ENCODE data around the gene HHIPL2. TPM values are rescaled to one million over a fixed set of nuclear protein-coding genes. Genes with fewer than 3 reads are reported as not detected.

HHIPL2 gene
- total and polyA plus RNA-seq, 2 of the 4 experiments (the other 2 are of a cell fraction) = under 0.01 to 0.12 TPM

DNA sequence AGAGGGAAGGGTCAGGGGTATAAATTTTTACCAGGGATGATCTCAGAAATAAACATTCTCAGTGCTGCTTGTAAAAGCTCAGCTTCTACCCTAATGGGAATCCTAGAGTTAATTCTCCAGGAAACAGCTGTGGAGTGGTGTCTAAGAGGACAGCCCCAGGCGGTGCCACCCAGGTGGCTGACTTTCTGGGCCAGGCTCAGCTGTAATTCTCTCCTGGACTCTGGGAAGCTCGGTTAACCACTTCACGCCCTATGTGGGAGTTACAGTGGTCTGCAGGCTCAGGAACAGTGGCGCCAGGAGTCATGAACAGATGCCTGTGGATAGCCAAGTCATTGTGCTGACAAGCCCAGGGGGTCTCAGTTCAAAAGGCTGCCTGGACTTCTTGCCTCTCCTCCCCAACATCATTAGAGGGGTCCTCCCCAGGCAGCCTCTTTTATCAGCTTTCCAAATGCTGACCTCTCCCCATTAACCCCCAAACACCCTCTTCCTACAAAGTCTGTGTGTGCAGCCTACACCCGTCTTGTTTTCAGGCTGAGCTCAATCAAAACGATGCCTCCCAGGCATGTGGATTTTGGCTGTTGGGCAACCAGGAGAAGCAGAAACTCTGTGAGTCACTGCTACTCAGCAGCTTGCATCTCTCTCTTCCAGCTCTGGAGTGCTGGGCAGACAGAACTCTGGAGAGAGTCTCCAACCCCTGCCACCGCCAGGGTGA lies 1.2 kb downstream of the HHIPL2 start:
- Histone ChIP-seq H2AK9ac (replicated peaks; ENCODE audit: low read depth, low read length, poor library complexity) (peak overlapping the region; percentile 66), H2AK5ac (ENCODE audit: low read depth, low read length) (no peak overlapping the region), H3K14ac (replicated peaks; ENCODE audit: low read depth, low read length) (no peak overlapping the region), H2BK20ac (ENCODE audit: low read depth, low read length) (no peak overlapping the region), H2BK120ac (ENCODE audit: low read depth, low read length) (no peak overlapping the region), H3K36me3 (ENCODE audit: control insufficient read depth, insufficient read depth, low read length) (no peaks in the 10 kb centered on the region), H3K18ac (ENCODE audit: low read depth, low read length) (no peak overlapping the region), H4K91ac (ENCODE audit: insufficient read depth, low read depth, low read length) (no peak overlapping the region), H2AFZ (replicated peaks; ENCODE audit: low read length, poor library complexity) (peak overlapping the region; percentile 61), H3K27ac (ENCODE audit: insufficient read depth, low read length) (peak overlapping the region; percentile 27; the same call in 1 of the 2 replicates), H3K4ac (ENCODE audit: low read depth, low read length) (no peak overlapping the region), H3K4me1 (ENCODE audit: control insufficient read depth, insufficient read depth, low read length) (peaks cover 5% of the 10 kb centered on the region; the same call in 1 of the 2 replicates), H3K4me2 (ENCODE audit: low read depth, low read length) (peak overlapping the region; percentile 42; the same call in 1 of the 2 replicates), H3K9me1 (ENCODE audit: insufficient read depth, low read length) (no peaks in the 10 kb centered on the region), H4K8ac (ENCODE audit: low read depth in 2 of 2, low read length in 2 of 2) (no peak overlapping the region), H3K56ac (ENCODE audit: extremely low read depth, insufficient read depth, low read length) (no peak overlapping the region), H3K4me3 (ENCODE audit: insufficient read depth, low read depth, low read length) (no peak overlapping the region), H2BK5ac (ENCODE audit: low read depth, low read length, poor library complexity, severe bottlenecking) (no peak overlapping the region), H2BK15ac (ENCODE audit: low read depth, low read length) (no peak overlapping the region), H3K9me3 (ENCODE audit: control insufficient read depth, insufficient read depth, low read length) (no peaks in the 10 kb centered on the region), H3K27me3 (ENCODE audit: control insufficient read depth, insufficient read depth, low read length) (no peaks in the 10 kb centered on the region), H3K23ac (ENCODE audit: low read depth, low read length) (no peak overlapping the region), H3K9ac (ENCODE audit: low read depth, low read length) (no peak overlapping the region), H3K79me1 (ENCODE audit: low read depth in 1 of 2, low read length in 2 of 2) (no peaks in the 10 kb centered on the region), H4K20me1 (ENCODE audit: insufficient read depth, low read length) (no peaks in the 10 kb centered on the region), H4K5ac (ENCODE audit: low read depth, low read length) (no peak overlapping the region)
- dilution Hi-C loops (cut with HindIII; ENCODE audit: low sequenced_read_pairs, unreplicated experiment) (no loop called here), intact Hi-C loops (cut with micrococcal nuclease) (loop anchor here (2.0 kb wide), 1 partner anchor 72 kb away; the partner anchor contains the start of gene MIA3), in situ Hi-C loops (cut with MboI; ENCODE audit: low sequenced_read_pairs) (no loop called here)
- ChIA-PET CTCF (interaction anchor here (0.9 to 1.5 kb wide), 2 partner anchors 12 to 17 kb away, joined by 4 to 7 read pairs; no protein-coding TSS in a partner anchor), POLR2A (ENCODE audit: unreplicated experiment) (no interaction called here)
- WGBS, 2 experiments (ENCODE audit: extremely low coverage in 2 of 2, insufficient read length in 1 of 2) = 7% methylated on average over 3 of the region's 7 CpGs; no CpG with 5 or more reads in 1 of the 2 experiments
- TF ChIP-seq MAFK (IDR thresholded peaks at IDR 0.05; ENCODE audit: low read depth, low read length) (peak; percentile 33; the same call in 1 of the 2 replicates), FOS (IDR thresholded peaks at IDR 0.05; ENCODE audit: low read depth, low read length) (peak; percentile 52; the same call in 1 of the 2 replicates), MXI1 (IDR thresholded peaks at IDR 0.05; ENCODE audit: borderline replicate concordance, low read depth, low read length) (0 out of 2 replicates have a peak, but pooled peaks have one; percentile 35), CEBPB (IDR thresholded peaks at IDR 0.05; ENCODE audit: low read depth, low read length) (peak; percentile 97), SMC3 (IDR thresholded peaks at IDR 0.05; ENCODE audit: low read depth, low read length) (no peak), POLR2A (IDR thresholded peaks at IDR 0.05; ENCODE audit: low read depth, low read length) (no peak), NFE2L2 (IDR thresholded peaks at IDR 0.05; ENCODE audit: low read depth, low read length) (peak; percentile 56; the same call in 1 of the 2 replicates)
- ATAC-seq (ENCODE audit: low read depth) (peak; percentile 95), DNase-seq (peak; percentile 83)
- no TSS peak for BruUV-seq (replicated peaks)

Measured in IMR-90 (cell line).